ENCODE data around the gene TNNI2.

Gene TNNI2

DNA sequence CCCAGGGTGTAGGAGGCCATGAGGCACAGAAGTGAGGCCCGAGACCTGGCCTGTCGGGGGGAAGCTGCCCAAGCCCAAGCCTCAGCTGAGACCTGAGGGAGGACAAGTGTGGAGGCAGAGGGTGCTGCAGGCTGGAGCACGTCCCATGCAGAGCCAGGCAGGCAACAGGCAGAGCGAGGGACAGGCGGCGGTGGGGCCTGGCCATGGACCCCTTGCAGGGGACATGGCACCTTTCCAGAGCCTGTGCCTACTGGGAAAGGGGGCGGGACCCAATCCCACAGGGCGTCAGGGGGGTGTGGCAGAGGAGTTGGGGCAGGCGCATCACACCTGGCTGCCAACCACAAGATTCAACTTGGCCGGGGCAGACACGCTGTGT, 4.3 kb downstream of the TNNI2 start:
- H3K4me3 ChIP-seq (ENCODE audit: low read length): no peak overlapping the region
- no peak for DNase-seq (ENCODE audit: low read depth, low spot score)

DNA sequence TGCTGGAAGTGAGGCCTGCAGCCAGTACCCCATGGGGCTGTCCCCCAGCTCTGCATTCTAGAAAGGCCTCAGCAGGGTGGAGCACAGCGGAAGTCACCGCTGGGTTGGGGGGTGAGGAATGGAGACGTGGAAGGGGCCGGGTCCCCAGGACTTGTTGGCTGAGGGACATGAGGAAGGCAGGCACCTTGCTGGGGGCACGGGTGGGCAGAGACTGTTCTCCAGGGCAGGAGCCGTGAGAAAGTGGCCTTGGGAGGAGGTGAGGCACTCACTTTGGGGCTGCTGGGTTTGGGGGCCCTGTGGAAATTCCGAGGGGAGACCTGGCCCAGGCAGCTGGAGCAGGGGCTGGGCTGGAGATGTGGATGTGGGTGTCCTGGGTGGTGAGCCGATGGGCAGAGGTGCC, 5.0 kb downstream of the TNNI2 start:
- DNase-seq (ENCODE audit: low read depth, low spot score): no peak
- no peak overlapping the region for H3K4me3 ChIP-seq (ENCODE audit: low read length)

DNA sequence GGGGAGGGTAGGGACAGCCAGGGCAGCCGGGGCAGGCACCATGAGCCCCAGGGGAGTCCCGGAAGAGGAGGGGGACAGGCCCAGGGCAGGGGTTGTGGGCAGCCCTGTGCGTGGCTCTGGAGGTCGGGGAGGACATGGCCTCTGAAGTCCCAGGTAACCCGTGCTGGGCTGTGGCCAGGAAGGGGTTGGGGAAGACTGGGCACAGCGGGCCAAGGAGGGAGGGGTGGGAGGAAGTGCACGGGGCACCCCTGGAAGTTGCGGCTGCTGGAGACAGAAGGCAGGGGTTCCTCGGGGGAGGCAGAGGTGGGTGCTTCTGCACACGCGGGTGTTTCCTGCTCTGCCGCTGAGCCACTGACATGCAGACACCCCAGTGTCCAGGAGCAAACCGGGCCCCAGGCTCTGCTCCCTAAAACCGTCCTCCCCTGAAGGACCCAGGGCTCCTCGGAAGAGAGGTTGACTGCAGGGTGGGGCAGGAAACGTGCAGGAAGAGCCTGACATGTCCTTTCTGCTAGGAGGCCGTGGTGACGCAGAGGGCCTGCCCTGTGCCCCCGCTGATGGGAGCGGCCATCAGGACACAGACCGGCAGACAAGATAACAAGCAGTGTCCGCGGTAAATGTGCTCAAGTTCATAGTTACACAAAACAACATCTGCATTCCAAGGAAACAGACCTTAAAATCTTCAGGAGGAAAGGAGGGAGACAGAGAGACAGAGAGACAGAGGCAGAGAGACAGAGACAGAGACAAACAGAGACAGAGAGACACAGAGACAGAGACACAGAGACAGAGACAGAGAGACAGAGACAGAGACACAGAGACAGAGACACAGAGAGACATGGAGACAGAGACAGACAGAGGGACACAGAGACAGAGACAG, 5.7 kb downstream of the TNNI2 start:
- H3K4me3 ChIP-seq (ENCODE audit: low read length): no peak overlapping the region
- DNase-seq (ENCODE audit: low read depth, low spot score): no peak

DNA sequence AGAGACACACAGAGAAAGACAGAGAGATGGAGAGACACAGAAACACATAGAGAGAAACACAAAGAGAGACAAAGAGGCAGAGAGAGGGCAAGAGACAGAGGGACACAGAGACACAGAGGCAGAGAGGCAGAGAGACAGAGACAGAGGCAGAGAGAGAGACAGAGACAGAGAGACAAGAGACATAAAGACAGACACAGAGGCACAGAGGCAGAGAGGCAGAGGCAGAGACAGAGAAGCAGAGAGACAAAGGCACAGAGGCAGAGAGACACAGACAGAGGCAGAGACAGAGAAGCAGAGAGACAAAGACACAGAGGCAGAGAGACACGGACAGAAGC, 6.3 kb downstream of the TNNI2 start:
- no peak for DNase-seq (ENCODE audit: low read depth, low spot score)
- H3K4me3 ChIP-seq (ENCODE audit: low read length): no peak overlapping the region

DNA sequence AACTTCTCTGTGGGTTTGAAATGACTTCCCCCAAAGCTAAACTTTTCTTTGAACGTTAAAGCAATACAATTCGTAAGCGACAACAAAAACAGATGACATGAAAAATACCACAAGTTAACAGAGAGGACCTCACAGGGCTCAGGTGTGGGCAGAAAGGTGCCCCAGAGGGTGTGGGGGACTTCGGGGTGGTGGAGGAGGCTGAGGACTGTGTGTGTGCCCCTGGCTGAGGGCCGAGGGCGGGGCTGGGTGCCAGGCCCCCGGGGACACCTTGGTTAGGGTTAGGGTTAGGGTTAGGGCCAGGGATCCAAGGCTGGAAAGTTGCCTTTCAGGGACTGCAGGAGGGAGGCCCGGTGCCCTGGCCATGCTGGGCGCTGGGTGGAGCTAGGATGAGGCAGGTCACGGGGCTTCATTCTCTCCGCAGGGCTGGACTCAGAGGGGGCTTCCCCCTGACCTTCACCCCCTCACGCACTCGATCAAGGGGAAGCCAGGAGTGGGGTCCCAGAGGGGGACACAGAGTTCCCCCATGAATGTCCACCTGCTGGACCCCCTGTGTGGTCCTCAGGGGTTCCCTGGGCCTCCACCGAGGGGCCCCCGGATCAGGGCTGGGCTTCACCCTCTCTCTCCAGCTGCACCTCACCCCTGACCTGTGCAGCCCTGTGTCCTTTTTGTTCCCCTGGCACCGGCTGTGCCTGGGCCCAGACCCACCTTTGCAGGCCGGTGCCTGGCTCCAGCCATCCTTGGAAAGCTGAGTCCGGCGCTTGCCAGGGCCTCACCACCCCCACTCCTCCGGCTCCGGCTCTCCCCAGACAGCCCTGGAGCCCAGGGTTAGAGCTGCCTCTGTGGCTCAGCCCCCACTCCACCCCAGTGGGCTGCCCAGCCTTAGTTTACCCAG, 7.0 kb downstream of the TNNI2 start:
- DNase-seq (ENCODE audit: low read depth, low spot score): no peak
- no peak overlapping the region for H3K4me3 ChIP-seq (ENCODE audit: low read length)

DNA sequence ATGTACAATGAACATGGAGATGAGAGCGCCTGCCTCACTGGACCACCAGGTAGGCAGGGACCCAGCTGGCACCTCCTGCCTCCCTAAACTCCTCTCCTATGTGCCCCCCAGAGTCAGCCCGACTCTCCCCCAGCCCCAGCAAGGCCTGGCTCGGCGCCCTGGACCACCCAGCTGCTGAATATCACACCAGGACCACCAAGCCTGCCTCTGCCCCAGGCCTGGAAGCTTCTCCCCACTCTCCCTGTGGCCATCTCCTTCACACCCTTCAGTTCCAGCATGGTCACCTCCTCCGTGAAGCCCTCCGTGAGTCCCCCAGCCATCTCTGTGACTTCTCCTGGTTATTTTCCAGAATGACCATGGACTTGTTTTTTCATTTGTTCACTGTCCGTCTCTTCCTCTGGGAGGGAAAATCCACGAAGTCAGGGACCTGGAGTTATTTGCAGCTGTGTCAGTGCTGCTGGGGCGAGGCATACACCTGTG, 7.7 kb downstream of the TNNI2 start:
- H3K4me3 ChIP-seq (ENCODE audit: low read length): no peak overlapping the region
- DNase-seq (ENCODE audit: low read depth, low spot score): no peak

DNA sequence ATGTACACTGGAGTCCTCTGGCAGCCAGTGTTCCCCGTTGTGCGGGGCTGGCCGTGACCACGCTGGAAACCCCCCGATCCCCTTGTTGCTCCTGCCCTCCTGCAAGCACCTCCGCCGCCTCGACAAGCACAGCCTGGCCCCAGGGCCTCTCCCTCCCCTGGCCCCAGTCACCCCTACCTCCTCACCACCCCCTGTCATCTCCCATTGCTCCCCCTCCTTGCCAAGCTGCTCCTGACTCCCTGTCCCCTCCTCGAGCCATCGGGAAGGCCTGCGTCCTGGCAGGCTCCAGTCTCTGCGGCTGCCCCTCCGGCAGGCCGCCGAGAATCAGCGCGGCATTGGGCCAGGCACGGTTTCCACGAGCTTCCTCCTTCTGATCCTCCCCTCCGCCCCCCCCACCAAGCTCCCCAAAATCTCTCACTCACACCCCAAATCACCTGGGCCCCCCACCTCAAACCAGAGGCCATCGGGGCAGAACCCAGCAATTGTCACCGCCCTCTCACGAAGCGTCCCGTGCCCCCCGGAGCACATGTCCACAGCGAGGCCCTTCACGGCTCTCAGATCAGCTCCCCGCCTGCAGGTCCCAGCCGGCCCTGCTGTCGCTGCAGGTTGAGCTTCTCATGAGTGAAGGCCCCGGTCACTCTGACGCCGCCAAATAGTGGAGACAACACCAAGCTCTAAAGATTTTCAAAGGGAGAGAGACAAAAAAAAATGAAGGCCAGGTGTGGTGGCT, 8.4 kb downstream of the TNNI2 start:
- H3K4me3 ChIP-seq (ENCODE audit: low read length): no peak overlapping the region
- DNase-seq (ENCODE audit: low read depth, low spot score): no peak

DNA sequence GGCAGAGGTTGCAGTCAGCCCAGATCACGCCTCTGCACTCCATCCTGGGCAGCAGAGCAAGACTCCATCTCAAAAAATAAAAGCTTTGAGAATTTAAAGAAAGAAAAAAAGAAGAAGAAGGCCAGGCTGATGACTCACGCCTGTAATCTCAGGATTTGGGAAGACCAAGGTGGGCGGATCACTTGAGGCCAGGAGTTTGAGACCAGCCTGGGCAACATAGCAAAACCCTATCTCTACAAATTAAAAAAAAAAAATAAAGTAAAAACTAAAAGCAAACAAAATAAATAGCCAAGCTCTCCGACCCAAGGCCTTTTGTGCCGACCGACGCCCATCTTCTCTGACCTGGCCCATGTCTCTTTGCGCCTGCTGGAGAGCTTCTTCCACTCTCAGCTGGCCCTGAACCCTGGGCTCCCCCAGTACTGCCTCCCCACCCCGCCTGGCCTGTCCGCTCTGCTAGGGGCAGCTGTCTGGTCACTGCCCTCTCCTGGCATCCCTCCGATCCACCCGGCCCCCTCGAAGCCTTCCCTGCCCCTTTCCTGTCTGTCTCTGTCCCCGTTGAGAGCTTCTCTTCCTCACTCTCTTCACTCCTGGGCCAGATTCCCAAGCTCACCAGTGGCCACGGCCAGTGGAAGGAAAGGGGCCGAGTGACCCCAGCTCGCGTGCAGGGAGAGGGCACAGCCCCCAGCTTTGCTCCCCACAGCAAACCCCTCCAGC, 9.3 kb downstream of the TNNI2 start:
- no peak overlapping the region for H3K4me3 ChIP-seq (ENCODE audit: low read length)
- no peak for DNase-seq (ENCODE audit: low read depth, low spot score)

DNA sequence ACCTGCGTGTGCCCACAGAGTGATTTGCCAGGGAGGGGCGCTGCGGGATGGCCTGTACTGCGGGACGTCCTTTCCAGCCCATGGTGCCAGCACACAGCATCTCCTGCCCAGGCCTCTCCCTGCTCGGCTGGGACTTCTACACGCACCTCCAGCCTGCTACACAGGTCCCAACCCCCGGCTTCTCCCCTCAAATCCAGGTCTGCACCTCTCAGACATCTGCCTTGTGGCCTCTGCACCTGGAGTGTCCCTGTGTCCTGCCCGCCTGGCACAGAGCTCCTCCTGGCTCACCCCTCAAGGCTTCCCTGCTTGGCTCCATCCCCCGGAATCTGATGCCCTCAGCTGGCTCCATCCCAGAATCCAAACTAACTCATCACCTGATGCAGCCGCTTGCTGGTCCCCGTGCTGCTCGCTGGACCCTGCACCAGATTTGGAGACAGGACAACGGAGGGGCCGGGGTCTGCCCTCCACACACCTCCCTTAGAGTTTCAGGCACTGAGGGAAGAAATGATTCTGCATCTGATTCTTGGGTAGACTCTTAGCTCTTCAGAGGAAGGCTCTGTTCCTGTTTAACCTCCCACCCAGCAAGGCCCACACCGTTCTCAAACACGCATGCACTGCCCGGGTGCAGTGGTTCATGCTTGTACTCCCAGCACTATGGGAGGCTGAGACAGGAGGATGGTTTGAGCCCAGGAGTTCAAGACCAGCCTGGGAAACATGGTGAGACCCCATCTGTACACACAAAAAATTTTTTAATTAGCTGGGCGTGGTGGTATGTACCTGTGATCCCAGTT, 10.1 kb downstream of the TNNI2 start:
- H3K4me3 ChIP-seq (ENCODE audit: low read length): no peak overlapping the region
- DNase-seq (ENCODE audit: low read depth, low spot score): no peak

DNA sequence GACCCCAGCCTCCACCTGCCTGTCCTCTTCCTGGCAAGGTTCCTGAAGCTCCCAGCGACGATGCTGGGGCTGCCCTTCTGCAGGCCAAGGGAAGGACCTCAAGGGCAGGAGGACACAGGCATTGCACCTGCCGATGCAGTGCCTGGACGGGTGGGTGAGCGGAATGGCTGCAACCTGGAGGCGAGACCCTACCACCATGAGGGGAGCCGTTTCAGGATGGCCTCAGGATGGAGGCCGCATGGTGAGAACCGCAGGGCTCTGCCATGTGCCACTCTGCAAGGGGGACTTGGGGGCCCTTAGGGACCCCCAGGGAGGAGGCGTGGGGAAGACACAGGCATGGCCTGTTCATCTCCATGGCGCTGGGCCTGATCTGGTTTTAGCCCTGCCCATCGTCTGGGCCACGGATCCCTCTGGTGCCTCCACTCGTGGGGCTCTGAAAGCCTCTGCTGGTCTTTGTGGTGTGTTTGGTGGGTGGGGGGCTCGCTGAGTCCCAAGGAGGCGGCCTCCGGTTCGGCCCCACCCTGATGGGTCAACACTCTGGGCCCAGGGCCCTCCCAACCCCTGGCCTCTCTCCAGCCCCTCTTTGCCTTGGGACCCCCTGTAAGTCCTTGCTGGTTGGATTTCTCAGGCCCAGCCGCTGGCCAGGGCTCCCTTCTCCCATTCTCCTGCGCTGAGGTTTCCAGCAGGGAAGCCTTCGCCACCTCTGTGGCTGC, 12.8 kb downstream of the TNNI2 start:
- DNase-seq (ENCODE audit: low read depth, low spot score): no peak
- no peak overlapping the region for H3K4me3 ChIP-seq (ENCODE audit: low read length)

DNA sequence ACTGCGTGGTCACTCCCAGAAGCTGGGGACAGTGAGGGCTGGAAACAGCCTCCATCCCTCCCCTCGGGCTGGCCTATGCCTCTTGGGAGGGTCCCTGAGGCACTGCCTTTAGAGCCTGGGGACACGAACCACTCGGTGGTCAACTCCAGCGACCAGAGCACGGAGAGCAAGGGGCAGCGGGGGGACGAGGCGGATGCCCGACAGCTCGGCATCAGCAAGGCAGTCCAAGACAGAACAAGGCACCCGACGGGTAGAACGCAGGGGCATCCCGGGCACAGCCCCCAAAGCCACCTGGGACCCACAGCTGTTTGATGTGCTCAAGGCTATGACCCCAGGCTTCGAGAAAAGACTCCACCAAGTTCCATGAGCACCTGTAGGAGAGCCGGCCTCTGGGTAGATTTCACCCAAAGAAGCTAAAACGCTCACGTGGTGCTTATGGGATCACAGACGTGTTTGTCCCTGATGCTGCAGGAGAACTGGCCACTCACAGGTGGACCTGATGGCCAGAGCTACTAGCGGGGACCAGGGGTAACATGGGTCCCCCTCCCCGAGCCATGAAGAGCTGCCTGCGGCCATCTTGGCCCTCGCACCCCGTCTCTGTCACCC, 13.6 kb downstream of the TNNI2 start:
- 0 out of 2 replicates have a peak overlapping the region, but pooled peaks have one; percentile 11 for H3K4me3 ChIP-seq (ENCODE audit: low read length)

DNA sequence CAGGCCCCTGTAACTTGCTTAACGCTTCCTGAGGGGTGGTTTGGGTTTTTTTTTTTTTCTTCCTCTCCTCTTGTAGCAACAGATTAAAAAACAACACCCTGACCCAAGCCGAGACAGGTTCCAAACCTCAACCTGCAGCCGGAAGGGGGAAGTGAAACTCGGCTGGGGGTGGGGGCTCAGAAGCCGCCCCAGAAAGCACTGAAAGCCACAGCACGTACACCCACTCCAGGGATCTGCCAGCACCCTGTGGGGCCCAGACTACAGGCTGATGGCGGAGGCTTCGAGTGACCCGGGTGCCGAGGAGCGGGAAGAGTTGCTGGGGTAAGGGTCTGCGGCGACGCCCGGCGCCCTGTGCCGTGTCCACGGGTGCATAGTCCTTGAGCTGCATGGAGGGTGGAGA, 14.1 kb downstream of the TNNI2 start, which contains the start of gene LSP1:
LSP1 (plus strand) TSS at position 208 of the 400 bp plus-strand sequence; CDS start at position 269, 61 bp downstream.
- H3K4me3 ChIP-seq (ENCODE audit: low read length): peak within 1 kb of the TSS; percentile 11; the same call in 1 of the 2 replicates
- peak; percentile 46 for DNase-seq (ENCODE audit: low read depth, low spot score)

More for the DNA sequence above, 13.6 kb downstream of the TNNI2 start:
- no peak for DNase-seq (ENCODE audit: low read depth, low spot score)

DNA sequence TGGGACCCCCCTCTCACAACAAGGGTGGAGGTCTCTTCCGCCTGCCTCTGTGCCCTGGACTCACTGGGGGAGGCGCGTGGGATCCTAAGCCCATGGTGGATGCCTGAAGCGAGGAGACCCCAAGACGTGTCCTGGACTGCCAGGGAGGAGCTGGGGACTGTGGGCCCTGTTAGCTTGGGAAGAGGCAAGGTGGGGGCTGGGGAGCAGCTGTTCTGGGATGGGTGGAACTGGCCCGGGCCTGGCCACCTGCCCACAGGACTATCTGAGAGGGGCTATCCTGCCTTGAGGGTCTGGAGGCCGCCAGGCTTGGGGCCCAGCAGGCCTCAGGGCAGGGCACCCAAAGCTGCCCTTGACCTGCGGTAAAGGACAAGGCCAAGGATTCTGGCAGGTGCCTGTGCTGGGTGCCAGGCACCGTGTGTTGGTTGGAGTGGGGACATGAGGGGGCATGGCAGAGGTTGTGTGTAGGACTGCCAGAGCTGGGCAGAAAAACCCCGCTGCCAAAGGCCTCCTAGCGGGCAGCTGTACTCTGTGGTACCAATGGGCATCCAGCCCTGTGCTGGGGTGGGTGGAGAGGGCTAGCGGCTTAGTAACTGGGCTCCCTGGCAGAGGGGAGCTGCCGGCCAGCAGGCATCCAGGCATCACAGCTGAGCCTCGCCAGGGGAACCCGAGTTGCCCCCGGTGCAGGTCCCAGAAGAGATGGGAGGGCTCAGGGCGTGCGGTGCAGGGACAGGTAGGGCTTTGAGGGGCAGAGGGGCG, 14.8 kb downstream of the TNNI2 start:
- no peak overlapping the region for H3K4me3 ChIP-seq (ENCODE audit: low read length)
- DNase-seq (ENCODE audit: low read depth, low spot score): no peak

DNA sequence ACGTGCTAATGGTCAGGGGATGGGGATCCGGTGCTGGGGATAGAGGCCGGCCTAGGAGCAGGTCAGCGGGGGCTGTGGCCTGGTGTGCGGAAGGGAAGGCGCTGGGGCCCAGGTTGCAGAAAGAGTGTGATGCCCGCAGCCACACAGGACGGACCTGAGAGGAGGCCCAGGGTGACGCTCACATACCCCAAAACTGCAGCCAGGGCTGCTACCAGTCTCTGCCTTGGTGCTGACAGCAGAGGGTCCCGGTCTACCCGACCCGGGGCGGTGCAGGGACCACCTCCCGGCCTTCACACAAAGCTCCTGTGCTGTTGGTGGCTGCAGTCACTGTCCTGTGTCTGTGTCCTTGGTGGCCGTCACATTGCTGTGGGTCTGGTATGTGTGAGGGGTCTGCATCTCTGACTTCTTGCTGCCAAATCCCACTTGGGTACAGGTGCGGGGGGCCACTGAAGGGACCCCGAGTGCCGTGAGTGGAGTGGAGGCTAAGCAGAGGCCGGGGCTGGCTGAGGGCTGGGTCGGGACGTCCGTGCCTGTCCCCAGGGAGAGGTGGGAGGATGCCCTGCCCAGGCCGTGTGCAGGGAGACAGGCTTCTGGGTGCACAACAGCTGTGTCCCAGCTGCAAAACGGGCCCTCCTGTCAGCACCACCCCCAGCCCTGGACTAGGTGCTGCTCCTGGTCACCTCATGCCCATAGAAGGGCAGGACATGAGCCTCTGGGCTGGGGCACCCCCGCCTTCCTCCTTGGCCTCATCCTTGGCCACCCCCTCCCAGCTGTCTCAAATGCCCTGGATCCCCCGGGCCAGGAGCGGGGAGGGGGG, 15.6 kb downstream of the TNNI2 start:
- no peak for DNase-seq (ENCODE audit: low read depth, low spot score)
- H3K4me3 ChIP-seq (ENCODE audit: low read length): no peak overlapping the region

Data from Jurkat, Clone E6-1 (cell line).